GM20000 (cell line): Measurements from ENCODE around the gene TMEM255B.

Source experiments
- DNase-seq: peaks from one replicate; pipeline ENCODE4 v3.0.0; 2012; ENCODE audit warnings: low spot score
- TF ChIP-seq, protein P1 (sequence below): IDR thresholded peaks from 2 replicates; pipeline ENCODE4 v1.5.1; 2012; ENCODE audit warnings: mild to moderate bottlenecking, control low read depth; ENCODE audit errors: extremely low read depth, missing control alignments

The TMEM255B gene

DNA sequence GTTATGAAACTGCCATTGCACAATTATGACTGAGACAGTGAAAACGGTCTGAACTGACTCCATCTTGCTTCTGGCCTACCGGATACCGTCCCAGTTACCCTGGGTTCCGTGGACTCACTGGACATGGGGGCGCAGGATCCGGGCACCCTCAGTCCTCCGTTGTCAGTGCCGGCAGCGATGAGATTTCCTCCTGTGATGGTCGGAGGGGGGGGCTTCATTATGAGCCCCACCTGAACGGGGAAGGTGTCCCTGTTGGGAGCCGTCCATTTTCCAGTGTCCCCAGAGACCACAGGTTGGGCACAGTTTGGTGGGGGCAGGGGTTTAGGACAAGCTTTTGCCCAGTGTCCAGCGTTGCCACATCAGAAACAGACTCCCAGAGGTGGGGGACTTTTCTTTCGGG, 23.4 kb downstream of the TMEM255B start:
- no peak for DNase-seq
- TF ChIP-seq, protein P1, sequence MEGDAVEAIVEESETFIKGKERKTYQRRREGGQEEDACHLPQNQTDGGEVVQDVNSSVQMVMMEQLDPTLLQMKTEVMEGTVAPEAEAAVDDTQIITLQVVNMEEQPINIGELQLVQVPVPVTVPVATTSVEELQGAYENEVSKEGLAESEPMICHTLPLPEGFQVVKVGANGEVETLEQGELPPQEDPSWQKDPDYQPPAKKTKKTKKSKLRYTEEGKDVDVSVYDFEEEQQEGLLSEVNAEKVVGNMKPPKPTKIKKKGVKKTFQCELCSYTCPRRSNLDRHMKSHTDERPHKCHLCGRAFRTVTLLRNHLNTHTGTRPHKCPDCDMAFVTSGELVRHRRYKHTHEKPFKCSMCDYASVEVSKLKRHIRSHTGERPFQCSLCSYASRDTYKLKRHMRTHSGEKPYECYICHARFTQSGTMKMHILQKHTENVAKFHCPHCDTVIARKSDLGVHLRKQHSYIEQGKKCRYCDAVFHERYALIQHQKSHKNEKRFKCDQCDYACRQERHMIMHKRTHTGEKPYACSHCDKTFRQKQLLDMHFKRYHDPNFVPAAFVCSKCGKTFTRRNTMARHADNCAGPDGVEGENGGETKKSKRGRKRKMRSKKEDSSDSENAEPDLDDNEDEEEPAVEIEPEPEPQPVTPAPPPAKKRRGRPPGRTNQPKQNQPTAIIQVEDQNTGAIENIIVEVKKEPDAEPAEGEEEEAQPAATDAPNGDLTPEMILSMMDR: no peak

GRCh38 chr13:113783200-113783881, 24.3 kb downstream of the TMEM255B start:
- TF ChIP-seq, protein P1: no peak

DNA sequence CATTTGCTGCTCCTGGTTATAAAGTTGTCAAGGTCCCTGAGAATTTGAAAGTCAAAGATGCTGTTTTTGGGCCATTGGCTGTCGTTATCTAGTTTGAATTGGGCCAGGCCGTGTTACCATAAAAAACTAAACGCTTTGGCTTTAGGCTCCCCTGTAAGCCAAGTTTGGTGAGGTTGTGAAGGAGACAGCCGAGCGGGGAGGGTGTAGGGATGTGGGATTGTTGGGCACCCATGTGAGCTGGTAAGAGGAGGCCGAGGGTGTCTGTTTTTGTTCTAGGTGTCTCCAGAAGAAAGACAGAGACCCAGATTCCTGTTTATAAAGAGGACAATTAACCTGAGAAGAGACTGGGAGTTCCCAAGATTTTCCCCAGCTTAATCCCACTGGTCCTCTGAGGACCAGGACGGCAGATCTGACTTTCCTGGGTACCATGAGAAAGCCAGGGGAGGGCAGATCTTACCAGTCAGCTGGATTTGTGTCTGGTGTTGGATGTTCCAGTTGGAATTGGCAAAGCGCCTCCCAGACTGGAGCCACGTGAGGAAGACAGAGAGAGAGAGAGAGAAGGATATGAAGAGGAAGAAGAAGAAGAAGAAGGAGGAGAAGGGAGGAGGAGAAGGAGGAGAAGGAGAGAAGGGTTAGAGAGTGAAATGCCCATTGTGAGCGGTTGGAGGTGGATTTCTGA, 25.1 kb downstream of the TMEM255B start:
- TF ChIP-seq, protein P1: no peak
- no peak for DNase-seq

More at GRCh38 chr13:113783200-113783881, 24.3 kb downstream of the TMEM255B start:
- no peak for DNase-seq

DNA sequence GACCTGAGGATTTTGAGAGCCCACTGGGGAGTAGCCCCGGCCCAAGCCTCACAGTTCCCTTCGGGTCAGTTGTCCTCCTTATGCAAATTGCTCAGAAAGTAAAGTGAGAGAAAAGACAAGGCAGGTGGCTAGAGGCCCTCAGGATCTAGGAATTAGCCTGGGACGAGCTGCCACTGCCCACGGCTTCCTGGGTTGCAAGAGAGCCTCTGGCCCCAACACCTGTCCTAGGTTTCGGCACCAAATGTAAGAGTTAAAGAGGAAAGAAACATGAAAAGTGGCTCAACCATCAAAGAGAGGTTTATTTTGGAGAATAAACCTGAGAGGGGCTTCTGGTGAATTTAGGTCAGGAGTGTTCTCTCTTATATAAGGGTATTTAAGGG, 25.6 kb downstream of the TMEM255B start:
- DNase-seq: no peak
- TF ChIP-seq, protein P1: no peak

GRCh38 chr13:113785051-113786010, 26.3 kb downstream of the TMEM255B start:
- TF ChIP-seq, protein P1: no peak
- DNase-seq: no peak

GRCh38 chr13:113786262-113786841, 27.3 kb downstream of the TMEM255B start:
- no peak for DNase-seq
- TF ChIP-seq, protein P1: no peak
